IMR-90 (cell line): ENCODE data around the gene RIC3. TPM values are rescaled to one million over a fixed set of nuclear protein-coding genes. Genes with fewer than 3 reads are reported as not detected.

ENCODE experiments used
- ATAC-seq: fragments of 200-7000 bp; cut with Tn5 transposase; 2 replicates; pipeline ENCODE4 v1.9.1; 2020; ENCODE audit warnings: low read depth, mild to moderate bottlenecking, moderate library complexity
- BruUV-seq: library from RNA; stranded (reverse); fragments of 400-500 nt; replicated peaks from 2 replicates; lab custom pipeline; 2021; lab: Mats Ljungman, UMichigan
- CTCF ChIA-PET: fragments of 300-600 bp; formaldehyde crosslinking; extraction: SDS; loops from one replicate; lab custom pipeline; 2021; ENCODE audit warnings: antibody characterized with exemption; lab: Yijun Ruan, JAX
- POLR2A ChIA-PET: fragments of 300-600 bp; sonication (Branson Sonifier 250); formaldehyde crosslinking; loops from one replicate; lab custom pipeline; 2022; ENCODE audit warnings: antibody characterized with exemption; ENCODE audit not compliant: unreplicated experiment; lab: Charles Lee
- DNase-seq: peaks from one replicate; pipeline ENCODE4 v3.0.0; 2013
- H2AFZ ChIP-seq: replicated peaks from 2 replicates; pipeline ENCODE3; 2013; ENCODE audit warnings: low read length, mild to moderate bottlenecking; ENCODE audit not compliant: poor library complexity
- H2AK5ac ChIP-seq: 2 replicates; pipeline ENCODE4 v1.6.1; 2013; ENCODE audit warnings: low read depth, low read length, inconsistent platforms
- H2AK9ac ChIP-seq: replicated peaks from 2 replicates; pipeline ENCODE3; 2013; ENCODE audit warnings: mild to moderate bottlenecking, low read depth, low read length, moderate library complexity; ENCODE audit not compliant: poor library complexity
- H2BK120ac ChIP-seq: 2 replicates; pipeline ENCODE4 v1.6.1; 2013; ENCODE audit warnings: low read depth, low read length, inconsistent platforms
- H2BK15ac ChIP-seq: 3 replicates; pipeline ENCODE4 v1.6.1; 2013; ENCODE audit warnings: low read depth, low read length, inconsistent platforms
- H2BK20ac ChIP-seq: 2 replicates; pipeline ENCODE4 v1.6.1; 2013; ENCODE audit warnings: low read depth, mild to moderate bottlenecking, inconsistent platforms, low read length, moderate library complexity
- H2BK5ac ChIP-seq: 2 replicates; pipeline ENCODE4 v1.6.1; 2013; ENCODE audit warnings: mild to moderate bottlenecking, low read depth, low read length, inconsistent platforms; ENCODE audit not compliant: poor library complexity, severe bottlenecking
- H3K14ac ChIP-seq: replicated peaks from 2 replicates; pipeline ENCODE4 v1.6.1; 2013; ENCODE audit warnings: low read depth, low read length, inconsistent platforms
- H3K18ac ChIP-seq: 2 replicates; pipeline ENCODE4 v1.6.1; 2013; ENCODE audit warnings: low read depth, low read length, control low read depth
- H3K23ac ChIP-seq: 2 replicates; pipeline ENCODE4 v1.6.1; 2013; ENCODE audit warnings: low read depth, low read length, inconsistent platforms
- H3K27ac ChIP-seq: 2 replicates; pipeline ENCODE4 v1.5.1; 2013; ENCODE audit warnings: mild to moderate bottlenecking, control low read depth, low read length; ENCODE audit not compliant: insufficient read depth
- H3K27me3 ChIP-seq: 2 replicates; pipeline ENCODE4 v1.6.1; 2013; ENCODE audit warnings: low read length; ENCODE audit not compliant: control insufficient read depth, insufficient read depth
- H3K36me3 ChIP-seq: 2 replicates; pipeline ENCODE4 v1.6.1; 2013; ENCODE audit warnings: low read length, mixed read lengths; ENCODE audit not compliant: control insufficient read depth, insufficient read depth
- H3K4ac ChIP-seq: 2 replicates; pipeline ENCODE4 v1.6.1; 2013; ENCODE audit warnings: low read depth, low read length, inconsistent platforms
- H3K4me1 ChIP-seq: 2 replicates; pipeline ENCODE4 v1.6.1; 2013; ENCODE audit warnings: low read length, mixed read lengths; ENCODE audit not compliant: control insufficient read depth, insufficient read depth
- H3K4me2 ChIP-seq: 2 replicates; pipeline ENCODE4 v1.6.1; 2013; ENCODE audit warnings: low read depth, mild to moderate bottlenecking, control low read depth, low read length, moderate library complexity
- H3K4me3 ChIP-seq: 2 replicates; pipeline ENCODE4 v1.5.1; 2013; ENCODE audit warnings: low read depth, mild to moderate bottlenecking, control low read depth, low read length, moderate library complexity; ENCODE audit not compliant: insufficient read depth
- H3K56ac ChIP-seq: 2 replicates; pipeline ENCODE4 v1.6.1; 2013; ENCODE audit warnings: low read length, inconsistent platforms; ENCODE audit not compliant: insufficient read depth; ENCODE audit errors: extremely low read depth
- H3K79me1 ChIP-seq, 2 experiments: 2 replicates each; pipeline ENCODE4 v1.6.1; 2013; ENCODE audit warnings: low read length in 2 of 2, inconsistent platforms in 1 of 2, low read depth in 1 of 2
- H3K9ac ChIP-seq: 2 replicates; pipeline ENCODE4 v1.6.1; 2013; ENCODE audit warnings: low read depth, low read length, control low read depth
- H3K9me1 ChIP-seq: 2 replicates; pipeline ENCODE4 v1.6.1; 2013; ENCODE audit warnings: low read length, inconsistent platforms; ENCODE audit not compliant: insufficient read depth
- H3K9me3 ChIP-seq: 2 replicates; pipeline ENCODE4 v1.6.1; 2013; ENCODE audit warnings: low read length; ENCODE audit not compliant: control insufficient read depth, insufficient read depth
- H4K20me1 ChIP-seq: 2 replicates; pipeline ENCODE4 v1.6.1; 2013; ENCODE audit warnings: low read length, inconsistent platforms; ENCODE audit not compliant: insufficient read depth
- H4K5ac ChIP-seq: 2 replicates; pipeline ENCODE4 v1.6.1; 2013; ENCODE audit warnings: mild to moderate bottlenecking, low read depth, low read length, control low read depth
- H4K8ac ChIP-seq, 2 experiments: 2 replicates each; pipeline ENCODE4 v1.6.1; 2013; ENCODE audit warnings: low read depth in 2 of 2, low read length in 2 of 2, control low read depth in 1 of 2, inconsistent platforms in 1 of 2
- H4K91ac ChIP-seq: 2 replicates; pipeline ENCODE4 v1.6.1; 2013; ENCODE audit warnings: low read depth, low read length, inconsistent platforms; ENCODE audit not compliant: insufficient read depth
- BHLHE40 ChIP-seq: fragments of 150-350 bp; IDR thresholded peaks from 2 replicates; pipeline ENCODE4 v1.6.1; 2016; ENCODE audit warnings: mild to moderate bottlenecking, low read depth, low read length
- CEBPB ChIP-seq: IDR thresholded peaks from 2 replicates; pipeline ENCODE4 v1.6.1; 2012; ENCODE audit warnings: low read depth, low read length, improper control_type of control experiment
- CHD1 ChIP-seq: IDR thresholded peaks from 2 replicates; pipeline ENCODE4 v1.6.1; 2012; ENCODE audit warnings: low read depth, low read length, improper control_type of control experiment
- FOS ChIP-seq: fragments of 150-350 bp; IDR thresholded peaks from 2 replicates; pipeline ENCODE4 v1.6.1; 2016; ENCODE audit warnings: low read depth, low read length
- MXI1 ChIP-seq: IDR thresholded peaks from 2 replicates; pipeline ENCODE4 v1.6.1; 2012; ENCODE audit warnings: low read depth, mild to moderate bottlenecking, low read length, moderate library complexity, borderline replicate concordance
- NFE2L2 ChIP-seq: fragments of 150-350 bp; IDR thresholded peaks from 2 replicates; pipeline ENCODE4 v1.6.1; 2016; ENCODE audit warnings: low read depth, mild to moderate bottlenecking, low read length
- POLR2A ChIP-seq: IDR thresholded peaks from 2 replicates; pipeline ENCODE4 v1.6.1; 2012; ENCODE audit warnings: mild to moderate bottlenecking, low read depth, low read length
- RAD21 ChIP-seq: IDR thresholded peaks from 2 replicates; pipeline ENCODE4 v1.6.1; 2012; ENCODE audit warnings: low read length, improper control_type of control experiment
- RFX5 ChIP-seq: IDR thresholded peaks from 2 replicates; pipeline ENCODE4 v1.8.0; 2012; ENCODE audit warnings: low read depth, mild to moderate bottlenecking, low read length, moderate library complexity
- SMC3 ChIP-seq: fragments of 150-350 bp; IDR thresholded peaks from 2 replicates; pipeline ENCODE4 v1.6.1; 2016; ENCODE audit warnings: low read depth, mild to moderate bottlenecking, antibody characterized with exemption, low read length, moderate library complexity
- WGBS, 2 experiments: methylation state at CpG; one replicate each; pipeline versions ENCODE4 v1.1.5 to v1.1.7; 2013; ENCODE audit warnings: missing lambda C conversion rate in 2 of 2; ENCODE audit not compliant: insufficient read length in 1 of 2; ENCODE audit errors: extremely low coverage in 2 of 2; 5-methylcytosine and 5-hydroxymethylcytosine counted together
- dilution Hi-C: fragments of 300-500 bp; cut with HindIII; formaldehyde crosslinking; loops from one replicate; pipeline ENCODE4 v1.14.3; 2018; ENCODE audit warnings: low sequenced_read_pairs; ENCODE audit not compliant: unreplicated experiment
- in situ Hi-C: fragments of 300-500 bp; cut with MboI; formaldehyde crosslinking; loops from 3 replicates; pipeline ENCODE4 v1.14.3; 2019; ENCODE audit warnings: low sequenced_read_pairs, inconsistent platforms, mixed read lengths
- intact Hi-C: fragments of 100-400 bp; cut with micrococcal nuclease; formaldehyde crosslinking; loops from 2 replicates; pipeline ENCODE4 v1.10.0; 2022
- polyA plus RNA-seq, 3 experiments: library from polyadenylated mRNA; depleted of rRNA; stranded (reverse); fragments of >200 nt; gene quantifications; 2 replicates each; pipeline ENCODE4 v1.2.3, GENCODE V29; 2012; ENCODE audit warnings: low replicate concordance in 1 of 3
- total RNA-seq: library from RNA; depleted of rRNA; stranded (reverse); fragments of >200 nt; gene quantifications from 2 replicates; pipeline ENCODE4 v1.2.3, GENCODE V29; 2012
- TF ChIP-seq, protein P1 (sequence below): fragments of 150-350 bp; IDR thresholded peaks from 2 replicates; pipeline ENCODE4 v1.6.1; 2017; ENCODE audit warnings: mild to moderate bottlenecking, antibody characterized with exemption, low read length, low read depth
- TF ChIP-seq, protein P2 (sequence below): conservative IDR thresholded peaks from 2 replicates; pipeline ENCODE4 v1.5.1; 2012; ENCODE audit warnings: mild to moderate bottlenecking, low read depth, low read length, improper control_type of control experiment

The RIC3 gene
- total and polyA plus RNA-seq, 2 of the 4 experiments (the other 2 are of a cell fraction), result not detected

DNA sequence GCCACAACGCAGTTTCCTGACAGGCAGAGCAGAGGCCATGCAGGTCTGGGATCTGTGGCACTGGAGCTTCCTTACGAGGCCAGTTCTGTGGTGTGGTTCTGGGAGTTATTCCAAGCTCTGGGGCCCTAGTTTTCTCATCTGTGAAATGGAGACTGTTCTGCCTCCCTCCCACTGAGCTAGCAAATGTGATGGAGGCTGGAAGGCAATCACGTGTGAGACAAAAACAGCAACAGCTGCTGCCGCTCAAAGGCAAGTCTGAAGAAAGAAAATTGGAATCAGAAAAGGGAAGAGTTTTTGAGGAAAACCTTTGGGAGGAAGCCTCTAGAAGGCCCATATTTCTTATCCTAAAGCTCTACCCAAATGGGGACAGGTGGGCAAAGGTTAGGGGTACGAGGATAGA lies 8.3 kb upstream of the RIC3 start:
- no peak overlapping the region for H4K5ac ChIP-seq
- H3K79me1 ChIP-seq, result no peaks in the 10 kb centered on the region
- ATAC-seq, result no peak
- no peaks in the 10 kb centered on the region for H3K4me1 ChIP-seq
- H3K9ac ChIP-seq, result no peak overlapping the region
- H4K20me1 ChIP-seq, result no peaks in the 10 kb centered on the region
- TF ChIP-seq POLR2A (no peak), NFE2L2 (no peak), SMC3 (no peak), MXI1 (no peak), BHLHE40 (no peak), RAD21 (no peak), FOS (no peak), CEBPB (no peak), CHD1 (no peak), RFX5 (no peak)
- TF ChIP-seq, protein P1, sequence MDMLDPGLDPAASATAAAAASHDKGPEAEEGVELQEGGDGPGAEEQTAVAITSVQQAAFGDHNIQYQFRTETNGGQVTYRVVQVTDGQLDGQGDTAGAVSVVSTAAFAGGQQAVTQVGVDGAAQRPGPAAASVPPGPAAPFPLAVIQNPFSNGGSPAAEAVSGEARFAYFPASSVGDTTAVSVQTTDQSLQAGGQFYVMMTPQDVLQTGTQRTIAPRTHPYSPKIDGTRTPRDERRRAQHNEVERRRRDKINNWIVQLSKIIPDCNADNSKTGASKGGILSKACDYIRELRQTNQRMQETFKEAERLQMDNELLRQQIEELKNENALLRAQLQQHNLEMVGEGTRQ, result no peak
- TF ChIP-seq, protein P2, sequence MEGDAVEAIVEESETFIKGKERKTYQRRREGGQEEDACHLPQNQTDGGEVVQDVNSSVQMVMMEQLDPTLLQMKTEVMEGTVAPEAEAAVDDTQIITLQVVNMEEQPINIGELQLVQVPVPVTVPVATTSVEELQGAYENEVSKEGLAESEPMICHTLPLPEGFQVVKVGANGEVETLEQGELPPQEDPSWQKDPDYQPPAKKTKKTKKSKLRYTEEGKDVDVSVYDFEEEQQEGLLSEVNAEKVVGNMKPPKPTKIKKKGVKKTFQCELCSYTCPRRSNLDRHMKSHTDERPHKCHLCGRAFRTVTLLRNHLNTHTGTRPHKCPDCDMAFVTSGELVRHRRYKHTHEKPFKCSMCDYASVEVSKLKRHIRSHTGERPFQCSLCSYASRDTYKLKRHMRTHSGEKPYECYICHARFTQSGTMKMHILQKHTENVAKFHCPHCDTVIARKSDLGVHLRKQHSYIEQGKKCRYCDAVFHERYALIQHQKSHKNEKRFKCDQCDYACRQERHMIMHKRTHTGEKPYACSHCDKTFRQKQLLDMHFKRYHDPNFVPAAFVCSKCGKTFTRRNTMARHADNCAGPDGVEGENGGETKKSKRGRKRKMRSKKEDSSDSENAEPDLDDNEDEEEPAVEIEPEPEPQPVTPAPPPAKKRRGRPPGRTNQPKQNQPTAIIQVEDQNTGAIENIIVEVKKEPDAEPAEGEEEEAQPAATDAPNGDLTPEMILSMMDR, result no peak
- no peak overlapping the region for H2AFZ ChIP-seq
- dilution Hi-C loops, result no loop called here
- H3K27me3 ChIP-seq, result peaks cover 8% of the 10 kb centered on the region
- H3K4ac ChIP-seq, result no peak overlapping the region
- ChIA-PET CTCF (no interaction called here), POLR2A (no interaction called here)
- no peak overlapping the region for H2AK5ac ChIP-seq
- no peaks in the 10 kb centered on the region for H3K9me1 ChIP-seq
- no peak overlapping the region for H2BK5ac ChIP-seq
- no peaks in the 10 kb centered on the region for H3K36me3 ChIP-seq
- H3K4me3 ChIP-seq, result no peak overlapping the region
- WGBS, 2 experiments, result 83% methylated on average over 1 of the region's 5 CpGs; no CpG with 5 or more reads in 1 of the 2 experiments
- H4K8ac ChIP-seq, result no peak overlapping the region
- H3K14ac ChIP-seq, result no peak overlapping the region
- no peak overlapping the region for H2BK120ac ChIP-seq
- no peak overlapping the region for H3K18ac ChIP-seq
- no peak for DNase-seq
- H3K27ac ChIP-seq, result no peak overlapping the region
- in situ Hi-C loops, result no loop called here
- H2AK9ac ChIP-seq, result no peak overlapping the region
- H3K23ac ChIP-seq, result no peak overlapping the region
- no TSS peak for BruUV-seq
- H2BK20ac ChIP-seq, result no peak overlapping the region
- no peak overlapping the region for H3K4me2 ChIP-seq
- intact Hi-C loops, result no loop called here
- H3K9me3 ChIP-seq, result no peaks in the 10 kb centered on the region
- H4K91ac ChIP-seq, result no peak overlapping the region
- H3K56ac ChIP-seq, result no peak overlapping the region
- no peak overlapping the region for H2BK15ac ChIP-seq
